NB4 (cell line): Measurements from ENCODE around the gene S100A2.

Experiments
- MYC ChIP-seq: IDR thresholded peaks from 2 replicates; pipeline ENCODE4 v1.6.1; 2011; ENCODE audit warnings: low read depth, low read length
- POLR2A ChIP-seq: IDR thresholded peaks from 2 replicates; pipeline ENCODE4 v1.6.1; 2011; ENCODE audit warnings: mild to moderate bottlenecking; ENCODE audit not compliant: insufficient read length; ENCODE audit errors: extremely low read depth
- TF ChIP-seq, protein P1 (sequence below): IDR thresholded peaks from one replicate; pipeline ENCODE4 v1.5.1; 2012; ENCODE audit warnings: low read depth, low read length
- TF ChIP-seq, protein P2 (sequence below): IDR thresholded peaks from 2 replicates; pipeline ENCODE4 v1.6.1; 2011; ENCODE audit warnings: low read depth, low read length

DNA sequence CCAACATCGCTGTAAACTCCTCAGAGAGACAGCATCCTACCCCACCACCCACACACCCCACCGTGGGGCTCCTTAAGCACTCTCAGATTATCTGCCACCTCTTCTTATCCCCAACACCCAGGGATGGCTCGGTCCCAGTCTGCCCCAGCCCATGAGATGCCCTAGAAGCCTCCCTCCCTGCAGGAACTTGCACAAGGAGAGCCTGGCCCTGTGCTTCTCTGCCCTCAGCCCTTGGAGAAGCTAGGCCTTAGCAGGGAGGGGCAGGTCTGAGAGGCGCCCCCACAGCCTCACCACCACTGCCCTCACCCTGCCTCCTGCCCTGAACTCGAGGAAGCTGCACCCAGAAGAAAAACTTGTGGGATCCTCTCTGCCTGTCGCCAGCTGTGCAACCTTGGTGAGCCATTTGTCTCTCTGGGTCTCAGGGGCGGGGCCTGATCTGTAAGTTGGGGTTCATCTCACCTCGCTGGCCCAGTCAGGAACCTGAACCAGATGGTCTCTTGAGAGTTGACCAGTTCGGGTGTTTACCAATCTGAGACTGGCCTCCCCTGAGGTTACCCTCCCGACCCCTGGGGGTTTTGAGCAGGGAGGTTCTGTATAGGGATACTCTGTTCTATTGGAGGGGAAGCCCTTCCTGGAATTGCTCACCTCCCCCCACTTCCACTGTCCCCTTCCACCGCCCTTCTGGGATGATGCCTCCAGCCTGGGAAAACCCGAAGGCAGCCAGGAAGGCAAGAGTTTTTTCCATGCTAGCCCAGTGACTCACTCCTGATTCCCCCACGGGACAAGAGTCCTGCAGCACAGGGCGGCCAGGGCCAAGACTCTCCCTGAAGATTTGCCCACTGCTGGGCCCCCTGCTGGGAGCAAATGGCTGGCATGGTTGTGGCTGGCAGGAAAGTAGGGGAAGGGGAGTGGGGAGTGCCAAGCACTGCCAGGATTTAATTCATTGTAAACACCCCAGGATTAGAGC, 16.6 kb downstream of the S100A2 start, which contains the start of gene S100A3:
- TF ChIP-seq, protein P1, sequence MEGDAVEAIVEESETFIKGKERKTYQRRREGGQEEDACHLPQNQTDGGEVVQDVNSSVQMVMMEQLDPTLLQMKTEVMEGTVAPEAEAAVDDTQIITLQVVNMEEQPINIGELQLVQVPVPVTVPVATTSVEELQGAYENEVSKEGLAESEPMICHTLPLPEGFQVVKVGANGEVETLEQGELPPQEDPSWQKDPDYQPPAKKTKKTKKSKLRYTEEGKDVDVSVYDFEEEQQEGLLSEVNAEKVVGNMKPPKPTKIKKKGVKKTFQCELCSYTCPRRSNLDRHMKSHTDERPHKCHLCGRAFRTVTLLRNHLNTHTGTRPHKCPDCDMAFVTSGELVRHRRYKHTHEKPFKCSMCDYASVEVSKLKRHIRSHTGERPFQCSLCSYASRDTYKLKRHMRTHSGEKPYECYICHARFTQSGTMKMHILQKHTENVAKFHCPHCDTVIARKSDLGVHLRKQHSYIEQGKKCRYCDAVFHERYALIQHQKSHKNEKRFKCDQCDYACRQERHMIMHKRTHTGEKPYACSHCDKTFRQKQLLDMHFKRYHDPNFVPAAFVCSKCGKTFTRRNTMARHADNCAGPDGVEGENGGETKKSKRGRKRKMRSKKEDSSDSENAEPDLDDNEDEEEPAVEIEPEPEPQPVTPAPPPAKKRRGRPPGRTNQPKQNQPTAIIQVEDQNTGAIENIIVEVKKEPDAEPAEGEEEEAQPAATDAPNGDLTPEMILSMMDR, result no peak
- TF ChIP-seq MYC (no peak), POLR2A (no peak)
- TF ChIP-seq, protein P2, sequence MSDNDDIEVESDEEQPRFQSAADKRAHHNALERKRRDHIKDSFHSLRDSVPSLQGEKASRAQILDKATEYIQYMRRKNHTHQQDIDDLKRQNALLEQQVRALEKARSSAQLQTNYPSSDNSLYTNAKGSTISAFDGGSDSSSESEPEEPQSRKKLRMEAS, result no peak
